HG02623 (cell line): Measurements from ENCODE around the gene GEMIN7.

ENCODE experiments used
- ATAC-seq: cut with Tn5 transposase; IDR thresholded peaks from one replicate; pipeline ENCODE4 v1.9.1; 2021; ENCODE audit warnings: moderate library complexity; ENCODE audit not compliant: unreplicated experiment

Gene GEMIN7

DNA sequence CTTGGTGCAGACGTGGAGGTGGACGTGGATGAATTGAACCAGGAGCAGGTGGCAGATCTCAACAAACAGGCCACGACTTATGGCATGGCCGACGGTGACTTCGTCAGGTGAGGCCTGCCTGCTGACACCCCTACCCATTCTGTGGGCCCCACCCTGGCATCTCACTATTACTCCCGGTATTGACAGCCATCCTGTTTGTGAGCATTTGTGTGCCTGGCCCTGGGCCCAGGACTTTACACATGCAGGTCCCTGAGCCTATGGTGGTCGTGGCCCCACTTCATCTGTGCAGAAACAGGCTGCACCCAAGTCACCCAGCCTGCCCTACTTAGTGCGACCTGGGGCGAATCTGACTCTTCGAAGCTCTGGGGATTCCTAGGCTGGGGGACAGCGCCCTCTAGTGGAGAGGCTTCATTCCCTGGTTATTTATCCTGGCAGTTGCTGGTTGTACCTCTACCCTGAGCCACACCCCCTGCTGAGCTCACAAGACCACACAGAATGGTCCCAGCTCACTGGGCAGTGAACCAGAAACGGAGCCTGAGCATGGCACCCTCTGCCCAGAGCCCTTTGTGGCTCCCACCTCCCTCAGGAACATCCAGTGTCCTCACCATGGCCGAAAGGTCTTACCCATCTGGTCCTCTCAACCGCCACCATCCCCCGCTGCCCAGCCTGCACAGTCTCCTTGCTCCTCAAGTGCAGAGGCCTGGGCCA, 19.6 kb upstream of the GEMIN7 start:
- no peak for ATAC-seq

DNA sequence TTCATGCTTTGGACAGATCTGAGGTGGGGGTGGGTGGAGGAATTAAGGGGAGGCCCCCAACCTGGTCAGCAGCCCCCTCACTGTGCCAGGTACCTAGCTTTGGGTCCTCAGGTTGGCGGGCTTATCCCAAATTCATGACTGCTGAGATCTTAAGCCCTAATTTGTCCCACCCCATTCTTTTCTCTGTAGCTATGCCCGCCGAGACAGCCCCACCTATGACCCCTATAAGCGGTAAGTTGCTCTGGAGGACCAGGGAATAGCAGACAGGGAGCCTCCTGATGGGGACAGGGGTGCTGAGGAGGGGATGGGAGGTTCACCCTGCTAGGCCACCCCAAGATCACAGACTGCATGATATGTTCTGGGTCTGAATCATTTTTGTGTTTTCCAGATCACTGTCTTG, 17.1 kb upstream of the GEMIN7 start:
- ATAC-seq, result no peak

DNA sequence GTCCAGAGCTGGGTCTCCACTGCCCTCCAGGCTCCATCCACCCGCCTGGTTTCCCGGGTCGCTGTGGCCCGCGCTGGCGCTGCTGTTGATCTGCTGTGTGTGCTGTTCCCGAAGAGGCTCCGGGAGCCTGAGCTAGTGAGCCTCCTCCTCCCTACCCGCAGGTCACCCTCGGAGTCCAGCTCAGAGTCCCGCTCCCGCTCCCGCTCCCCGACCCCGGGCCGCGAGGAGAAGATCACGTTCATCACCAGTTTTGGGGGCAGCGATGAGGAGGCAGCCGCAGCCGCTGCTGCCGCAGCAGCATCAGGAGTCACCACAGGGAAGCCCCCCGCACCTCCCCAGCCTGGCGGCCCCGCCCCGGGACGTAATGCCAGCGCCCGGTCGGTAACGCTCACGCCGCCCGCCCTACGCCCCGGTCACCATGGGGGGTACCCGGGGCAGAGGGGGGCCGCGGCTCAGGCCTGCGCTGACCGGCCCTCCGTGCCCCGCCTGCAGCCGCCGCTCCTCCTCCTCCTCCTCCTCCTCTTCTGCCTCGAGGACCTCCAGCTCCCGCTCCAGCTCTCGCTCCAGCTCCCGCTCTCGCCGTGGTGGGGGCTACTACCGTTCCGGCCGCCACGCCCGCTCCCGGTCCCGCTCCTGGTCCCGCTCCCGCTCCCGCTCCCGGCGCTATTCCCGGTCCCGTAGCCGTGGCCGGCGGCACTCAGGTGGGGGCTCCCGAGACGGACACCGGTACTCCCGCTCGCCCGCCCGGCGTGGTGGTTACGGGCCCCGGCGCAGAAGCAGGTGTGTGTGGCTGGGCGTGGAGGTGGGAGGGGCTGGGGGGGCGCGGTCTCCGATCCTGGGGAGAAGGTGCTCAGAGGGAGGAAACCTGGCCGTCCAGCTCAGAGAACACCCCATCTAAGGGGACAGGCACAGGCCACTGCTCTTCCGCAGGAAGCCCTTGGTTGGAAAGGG, 14.9 kb upstream of the GEMIN7 start:
- no peak for ATAC-seq

DNA sequence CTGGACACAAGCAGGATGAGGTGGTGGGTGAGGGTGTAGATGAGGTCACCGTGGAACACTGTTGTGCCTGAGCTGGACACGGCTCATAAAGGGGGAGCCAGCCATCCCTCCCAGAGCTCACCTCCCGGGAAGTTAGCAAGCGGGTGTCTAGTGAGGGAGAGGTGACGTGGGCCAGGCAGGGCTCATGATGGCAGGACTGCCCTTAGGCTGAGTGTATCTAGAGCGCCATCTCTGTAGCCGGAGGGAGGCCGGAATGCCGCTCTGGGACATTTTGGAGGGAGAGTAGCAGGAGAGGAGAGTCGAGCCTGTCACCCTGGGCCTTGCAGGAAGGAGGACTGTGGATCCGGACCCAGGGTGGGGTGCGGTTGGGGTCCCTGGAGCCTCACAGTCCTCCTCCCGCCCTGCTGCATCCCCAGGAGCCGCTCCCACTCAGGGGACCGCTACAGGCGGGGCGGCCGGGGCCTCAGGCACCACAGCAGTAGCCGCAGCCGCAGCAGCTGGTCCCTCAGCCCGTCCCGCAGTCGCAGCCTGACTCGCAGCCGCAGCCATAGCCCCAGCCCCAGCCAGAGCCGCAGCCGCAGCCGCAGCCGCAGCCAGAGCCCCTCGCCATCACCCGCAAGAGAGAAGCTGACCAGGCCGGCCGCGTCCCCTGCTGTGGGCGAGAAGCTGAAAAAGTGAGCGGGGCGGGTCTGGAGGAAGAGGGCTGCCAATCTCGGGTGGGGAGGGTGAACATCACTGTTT, 12.0 kb upstream of the GEMIN7 start:
- no peak for ATAC-seq

DNA sequence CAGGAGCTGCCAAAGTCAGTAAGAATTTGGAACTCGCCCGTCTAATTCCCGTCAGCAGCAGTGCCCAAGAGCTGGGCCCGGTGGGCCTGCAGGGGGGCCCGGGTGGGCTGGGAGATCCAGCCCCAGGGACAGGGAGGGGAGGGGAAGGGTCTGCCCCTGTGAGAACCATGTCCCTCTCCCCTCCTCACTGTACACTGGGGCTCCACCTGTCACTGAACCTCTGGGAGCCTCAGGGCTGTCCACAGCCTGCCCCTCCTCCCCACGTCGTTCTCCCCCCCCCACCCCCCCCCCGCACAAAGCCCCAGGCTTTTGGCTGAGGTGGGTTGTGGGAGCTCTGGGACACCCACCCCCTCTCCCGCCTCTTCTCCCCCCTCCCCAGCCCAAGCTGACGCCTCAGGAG, 11.0 kb upstream of the GEMIN7 start:
- ATAC-seq, result no peak

DNA sequence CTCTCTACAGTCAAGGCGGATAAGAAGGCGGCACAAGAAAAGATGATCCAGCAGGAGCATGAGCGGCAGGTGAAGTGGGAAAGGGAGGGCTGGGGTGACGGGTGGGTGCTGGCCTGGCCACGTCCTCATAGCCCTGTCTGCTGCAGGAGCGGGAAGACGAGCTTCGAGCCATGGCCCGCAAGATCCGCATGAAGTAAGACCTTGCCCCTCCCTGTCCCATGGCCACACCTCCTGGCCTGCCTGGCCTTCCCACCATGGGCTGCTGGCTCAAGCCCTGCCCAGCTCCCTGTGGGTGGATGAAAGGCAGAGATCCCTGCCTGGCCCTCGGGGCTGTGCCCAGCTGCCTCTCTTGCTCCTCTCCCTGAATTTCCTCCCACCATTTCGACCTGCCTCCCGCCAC, 10.0 kb upstream of the GEMIN7 start:
- no peak for ATAC-seq

DNA sequence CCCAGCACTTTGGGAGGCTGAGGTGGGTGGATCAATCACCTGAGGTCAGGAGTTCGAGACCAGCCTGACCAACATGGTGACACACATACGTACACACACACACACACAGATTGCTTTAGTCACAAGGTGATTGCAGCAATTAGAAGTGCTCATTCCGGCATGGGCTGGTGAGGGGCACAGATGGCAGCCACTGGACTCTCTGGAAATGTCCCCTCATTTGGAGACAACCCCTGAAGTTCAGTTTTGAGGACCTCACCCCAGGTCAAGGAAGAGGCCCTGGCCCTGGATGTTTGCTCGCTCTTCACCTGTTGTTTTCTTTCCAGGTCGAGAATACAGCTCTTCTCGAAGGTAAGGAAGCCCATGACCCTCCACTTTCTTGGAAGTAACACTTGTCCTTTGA, 8.8 kb upstream of the GEMIN7 start:
- ATAC-seq, result no peak

DNA sequence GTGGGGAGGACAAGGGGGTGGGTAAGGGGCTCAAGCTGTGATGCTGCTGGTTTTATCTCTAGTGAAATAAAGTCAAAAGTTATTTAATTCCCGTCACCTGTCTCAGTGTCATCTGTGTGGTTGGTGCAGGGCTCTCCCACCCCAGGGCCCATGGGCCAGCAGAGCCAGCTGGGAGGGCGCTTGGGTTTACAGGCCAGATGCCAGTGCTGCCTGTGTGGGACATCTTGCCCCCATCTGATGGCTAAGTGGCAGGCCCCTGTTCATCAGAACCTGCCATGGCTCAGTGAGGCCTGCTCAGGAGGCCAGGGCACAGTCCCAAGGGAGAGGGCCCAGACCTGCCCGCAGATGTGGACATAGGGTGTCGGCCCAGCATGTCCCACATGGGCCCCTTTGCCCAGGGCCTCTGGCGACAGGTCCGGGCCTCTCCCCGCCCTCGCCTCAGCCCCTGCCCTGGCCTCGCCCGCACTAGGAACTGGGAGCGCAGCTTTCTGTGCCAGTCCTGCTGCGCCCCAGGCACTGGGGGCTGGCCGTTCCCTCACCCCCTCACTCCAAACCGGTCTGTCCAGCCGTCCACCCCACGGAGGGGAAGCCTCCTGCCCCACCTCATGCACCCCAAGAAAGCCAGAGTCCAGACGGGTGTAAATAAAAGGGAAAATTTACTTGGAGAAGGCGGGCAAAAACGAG, 8.1 kb upstream of the GEMIN7 start:
- ATAC-seq, result no peak

DNA sequence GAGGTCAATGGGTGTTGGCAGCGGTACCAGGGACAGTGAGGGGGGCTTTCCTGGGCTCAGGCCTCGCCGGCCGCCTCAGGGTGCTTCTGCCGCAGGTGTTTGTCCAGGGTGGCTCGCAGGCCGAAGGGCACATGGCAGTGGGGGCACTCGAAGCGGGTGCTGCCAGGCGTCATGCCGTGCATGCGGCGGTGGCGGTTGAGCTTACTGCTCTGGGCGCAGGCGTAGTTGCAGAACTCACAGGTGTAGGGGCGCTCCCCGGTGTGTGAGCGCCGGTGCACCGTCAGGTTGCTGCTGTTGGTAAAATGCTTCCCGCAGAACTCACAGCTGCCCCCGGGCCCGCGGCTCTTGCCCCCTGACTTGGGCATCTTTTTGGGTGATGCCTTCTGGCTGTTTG, 7.5 kb upstream of the GEMIN7 start:
- ATAC-seq, result no peak

DNA sequence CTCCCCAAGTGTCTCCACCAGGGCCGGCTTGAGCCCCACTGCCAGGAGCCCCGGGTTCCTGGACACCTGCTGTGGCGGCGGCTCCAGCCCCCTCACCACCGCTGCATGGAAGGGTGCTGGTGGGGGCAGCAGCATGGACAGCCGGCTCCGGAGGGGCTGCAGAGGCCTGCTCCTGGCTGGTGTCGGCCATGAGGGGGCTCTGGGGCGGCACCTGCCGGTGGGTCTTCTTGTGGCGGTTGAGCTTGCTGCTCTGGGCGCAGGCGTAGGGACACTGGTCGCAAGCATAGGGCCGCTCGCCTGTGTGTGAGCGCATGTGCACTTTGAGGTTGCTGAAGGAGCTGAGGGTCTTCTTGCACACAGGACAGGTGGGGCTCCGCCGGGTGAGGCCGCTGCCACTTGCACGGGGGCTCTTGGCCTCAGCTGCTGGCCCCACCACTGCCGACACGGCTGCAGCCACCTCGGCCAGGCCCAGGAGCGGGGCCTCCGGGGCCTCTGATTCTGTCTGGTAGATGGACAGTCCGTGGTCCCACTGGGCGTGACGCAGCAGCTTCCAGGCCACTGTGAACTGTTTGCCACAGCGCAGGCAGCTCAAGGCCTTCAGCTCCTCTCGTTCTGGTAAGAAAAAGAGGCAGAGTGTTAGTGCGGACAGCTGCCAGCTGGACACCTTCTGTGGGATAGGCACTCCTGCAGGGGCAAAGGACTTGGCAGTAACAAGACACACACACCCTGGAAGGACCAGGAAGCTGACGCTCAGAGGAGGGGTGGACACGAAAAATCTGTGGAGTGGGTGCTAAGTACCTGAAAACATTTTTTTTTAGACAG, 6.9 kb upstream of the GEMIN7 start:
- ATAC-seq, result no peak

DNA sequence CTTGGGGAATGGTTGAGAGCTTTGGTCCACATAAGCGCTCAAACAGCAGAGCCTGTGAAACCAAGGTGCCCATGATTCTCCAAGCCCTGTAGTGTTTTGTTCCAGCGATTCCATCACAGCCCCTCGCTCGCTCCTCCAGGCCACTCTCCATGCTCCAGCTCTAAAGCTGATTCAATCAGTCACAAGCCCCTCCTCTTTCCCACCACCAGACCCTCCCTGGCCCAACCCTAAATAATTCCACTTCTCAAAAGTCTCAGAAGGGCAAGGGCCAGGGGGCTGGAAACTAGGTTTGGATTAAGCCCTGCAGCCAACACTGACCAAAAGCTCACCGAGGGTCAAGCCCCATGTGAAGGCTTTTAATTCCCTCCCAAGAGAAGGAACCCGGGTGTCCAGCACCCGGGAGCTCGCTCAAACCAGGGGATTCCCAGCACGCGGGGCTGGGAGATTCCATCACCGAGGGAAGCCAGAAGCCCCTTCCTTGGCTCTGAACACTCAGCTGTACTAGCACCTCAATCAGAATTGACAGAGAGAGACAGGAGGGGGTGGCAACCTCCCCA, 4.2 kb upstream of the GEMIN7 start:
- no peak for ATAC-seq

DNA sequence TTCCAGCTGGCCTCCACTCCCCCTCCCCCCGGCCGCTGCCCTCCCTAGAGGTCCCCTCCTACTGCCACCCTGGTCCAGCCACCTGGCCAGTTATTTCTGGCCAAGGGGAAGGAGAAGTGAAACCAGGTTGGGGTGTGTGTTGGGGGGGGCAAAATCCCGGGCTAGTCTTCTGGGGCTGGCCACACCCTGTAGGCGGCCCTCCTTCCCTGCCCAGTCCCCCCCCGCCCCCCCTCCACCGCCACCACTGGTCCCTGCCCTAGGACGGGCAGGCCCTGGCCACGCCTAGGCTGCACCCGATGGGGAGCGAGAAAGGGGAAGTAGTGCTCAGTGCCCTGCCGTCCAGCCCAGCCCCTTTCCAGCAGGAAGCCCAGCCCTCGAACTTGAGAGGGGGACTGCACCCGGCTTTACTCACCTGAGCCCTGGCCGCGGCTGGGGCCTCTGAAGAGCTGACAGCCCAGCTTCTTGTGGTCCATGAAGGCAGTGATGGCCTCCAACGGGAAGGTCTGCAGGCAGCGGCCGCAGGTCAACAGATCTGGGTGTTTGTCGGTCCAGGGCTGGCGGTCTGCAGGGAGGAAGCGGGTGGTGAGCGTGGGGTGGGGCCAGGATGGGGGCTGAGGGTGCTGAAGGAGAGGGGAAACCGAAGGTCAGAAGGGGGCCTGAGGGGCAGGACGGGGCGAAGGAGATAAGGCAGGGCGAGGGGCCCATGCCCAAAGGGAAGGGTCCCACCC, 3.6 kb upstream of the GEMIN7 start:
- peak; percentile 51 for ATAC-seq

DNA sequence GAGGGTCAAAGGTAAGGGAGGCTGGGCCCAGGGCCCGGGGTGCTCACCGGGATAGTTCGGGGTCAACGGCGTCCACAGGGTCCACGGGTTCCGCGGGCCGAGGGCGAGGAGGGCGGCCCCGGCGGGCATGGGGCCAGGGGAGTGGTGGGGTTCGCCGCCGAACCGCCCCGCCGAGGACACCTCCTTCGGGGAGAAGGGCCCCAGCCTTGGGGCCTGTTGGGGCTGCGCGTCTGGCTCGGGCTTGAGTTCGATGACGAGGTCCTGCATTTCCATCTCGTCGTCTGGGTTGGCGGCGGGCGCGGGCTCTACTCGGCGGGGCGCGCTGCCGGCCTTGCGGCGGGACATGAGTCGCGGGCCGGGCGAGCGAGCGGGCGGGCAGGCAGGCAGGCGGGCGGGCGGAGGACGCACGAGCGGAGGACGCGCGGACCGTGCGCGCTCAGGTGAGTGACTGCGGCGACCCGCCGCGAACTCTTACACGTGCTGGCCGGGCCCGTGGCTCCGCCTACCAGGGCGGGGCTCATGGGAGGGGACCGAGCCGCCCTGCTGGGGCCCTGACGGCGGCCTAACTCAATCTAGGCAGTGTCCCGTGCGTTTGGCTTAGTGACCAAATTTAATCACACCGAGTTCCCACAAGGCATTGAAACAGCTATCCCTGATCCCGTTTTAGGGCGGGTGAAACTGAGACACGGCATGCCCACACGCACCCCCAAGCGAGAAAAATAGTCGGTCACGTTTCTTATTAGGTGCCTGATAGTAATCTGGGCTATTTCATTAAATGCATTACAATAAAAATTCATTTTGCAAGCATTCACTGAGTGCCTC, 2.8 kb upstream of the GEMIN7 start, which contains the start of gene ZNF296:
Gene ZNF296, minus strand, starts transcription at position 450 of the 822 bp plus-strand sequence. Its CDS starts 105 bp downstream, at position 345.
- ATAC-seq, result peak; percentile 39

DNA sequence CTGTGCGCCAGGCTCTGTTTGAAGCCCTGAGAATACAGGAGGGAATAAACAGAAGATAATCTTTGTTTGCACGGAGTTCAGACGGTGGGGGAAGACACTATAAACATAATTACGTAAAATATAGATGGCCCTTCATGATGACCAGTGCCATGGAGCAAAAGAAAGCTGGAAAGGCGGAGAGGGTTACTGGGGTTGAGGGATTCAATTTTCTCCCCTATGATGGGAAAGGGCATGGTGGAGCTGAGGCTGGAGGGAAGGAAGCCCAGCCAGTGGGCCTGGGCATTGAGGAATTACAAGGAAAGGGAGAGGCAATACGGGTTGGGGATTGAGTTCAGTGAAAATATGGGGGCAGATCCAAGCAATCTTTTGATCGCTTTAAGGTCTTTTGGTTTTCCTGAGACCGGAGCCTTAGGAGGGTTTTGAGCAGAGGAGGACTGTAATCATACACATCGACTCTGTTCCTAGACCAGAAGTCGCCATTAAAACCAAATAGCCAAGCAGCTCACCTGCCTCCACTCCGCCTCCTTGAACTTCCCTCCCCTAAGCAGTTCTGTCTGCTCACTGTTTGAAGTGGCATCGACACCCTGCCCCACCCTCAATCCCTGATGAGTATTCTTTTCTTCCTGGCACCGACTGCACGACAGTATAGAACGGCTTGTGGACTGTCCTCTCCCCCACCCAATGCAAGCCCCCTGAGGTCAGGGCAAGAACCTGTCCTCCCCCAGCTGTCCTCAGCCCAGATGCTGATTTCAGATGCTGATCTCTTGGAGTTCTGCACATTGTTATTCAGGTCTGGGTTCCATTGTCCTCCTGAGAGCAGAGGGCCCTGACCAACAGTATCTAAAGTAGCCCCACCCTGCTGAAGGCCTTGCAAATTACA, 2.0 kb upstream of the GEMIN7 start:
- no peak for ATAC-seq

DNA sequence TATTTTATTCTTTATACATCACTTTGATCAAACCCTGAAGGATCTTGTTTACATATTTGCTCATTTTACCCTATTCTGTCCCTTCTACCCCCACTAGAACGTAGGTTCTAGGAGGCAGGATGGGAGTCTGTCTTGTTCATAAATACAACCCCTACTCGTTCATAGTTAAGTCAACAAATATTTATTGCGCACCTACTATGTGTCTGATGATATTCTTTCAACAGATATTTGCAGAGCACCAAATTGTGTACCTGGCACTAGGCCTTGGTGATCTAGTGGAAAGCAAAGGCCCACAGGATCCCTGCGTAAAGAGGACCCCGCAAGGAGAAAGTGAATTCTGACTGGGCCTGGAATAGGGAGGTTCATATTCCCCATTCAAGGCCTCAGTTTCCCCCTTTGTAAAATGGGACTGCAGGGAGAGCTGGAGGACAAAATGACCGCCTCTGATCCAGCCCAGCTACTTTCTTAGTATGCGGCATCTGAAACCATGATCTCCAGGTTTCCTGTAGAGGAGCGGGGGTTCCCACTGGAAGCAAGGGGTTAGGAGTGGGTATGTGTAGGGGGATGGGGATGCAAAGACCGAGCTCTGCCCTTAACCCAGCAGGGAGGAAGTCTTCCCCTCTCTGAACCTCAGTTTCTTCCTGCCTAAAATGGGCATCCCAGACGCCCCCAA, 534 bp upstream of the GEMIN7 start:
- ATAC-seq, result no peak

DNA sequence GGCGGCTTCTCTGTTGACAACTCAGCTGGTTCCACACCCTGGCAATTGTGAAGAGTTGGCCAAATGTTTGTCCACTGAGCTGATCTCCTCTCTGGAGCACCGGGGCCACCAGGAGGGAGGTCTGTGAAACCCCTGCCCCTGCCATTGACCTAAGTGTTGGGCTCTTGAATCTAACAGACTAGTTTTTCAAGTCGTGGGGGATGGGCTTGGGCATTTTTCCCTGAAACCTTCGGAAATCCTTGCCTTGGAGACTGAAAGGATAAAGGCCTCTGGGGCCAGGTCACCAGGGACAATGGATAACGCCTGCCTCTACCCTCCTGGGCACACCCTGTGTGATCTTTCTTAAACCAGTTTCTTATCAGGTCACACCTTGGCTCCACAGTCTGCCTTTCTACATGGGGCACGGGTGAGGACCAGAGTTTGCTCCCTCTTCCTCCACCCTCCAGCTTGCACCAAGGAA, 881 bp downstream of the GEMIN7 start:
- ATAC-seq, result no peak

DNA sequence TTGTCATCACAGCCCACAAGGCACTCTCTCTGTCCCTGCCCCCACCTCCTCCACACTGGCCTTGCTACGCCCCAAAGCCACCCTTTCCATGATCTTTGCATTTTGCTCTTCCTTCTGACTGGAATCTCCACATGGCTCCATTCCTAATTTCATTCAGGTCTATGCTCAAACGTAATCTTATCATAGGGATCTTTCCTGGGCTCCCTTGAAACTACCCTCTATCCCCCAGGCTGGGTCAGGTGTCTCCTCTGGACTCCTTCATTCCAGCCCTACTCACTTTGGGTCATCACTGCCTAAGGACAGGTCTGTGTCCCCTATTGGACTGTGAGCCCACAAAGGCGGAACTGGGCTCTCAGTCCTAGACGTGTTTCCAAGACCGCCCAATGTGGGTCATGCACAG, 3.1 kb downstream of the GEMIN7 start:
- no peak for ATAC-seq
